MCF 10A (cell line): ENCODE data around the gene TANC1. TPM values are rescaled to one million over a fixed set of nuclear protein-coding genes. Genes with fewer than 3 reads are reported as not detected.

Source experiments
- BruUV-seq: library from RNA; stranded (reverse); fragments of 400-500 nt; replicated peaks from 2 replicates; lab custom pipeline; 2021; lab: Mats Ljungman, UMichigan
- CTCF ChIA-PET: fragments of 300-600 bp; sonication (Branson Sonifier 250); formaldehyde crosslinking; extraction: SDS; loops from one replicate; lab custom pipeline; 2021; ENCODE audit warnings: antibody characterized with exemption, inconsistent platforms; lab: Yijun Ruan, JAX
- POLR2A ChIA-PET: fragments of 300-600, 350-650 bp; sonication (Branson Sonifier 250); formaldehyde crosslinking; extraction: SDS; loops from one replicate; lab custom pipeline; 2020; ENCODE audit warnings: antibody characterized with exemption, inconsistent platforms; lab: Yijun Ruan, JAX
- DNase-seq: peaks from one replicate; pipeline ENCODE4 v3.0.0-alpha.2; 2018; ENCODE audit not compliant: unreplicated experiment
- H3K27ac Mint-ChIP-seq: one replicate; pipeline ENCODE4 v1.8.0; 2022; ENCODE audit warnings: mild to moderate bottlenecking, low read depth, mixed read lengths; ENCODE audit not compliant: unreplicated experiment
- H3K27me3 Mint-ChIP-seq: one replicate; pipeline ENCODE4 v1.8.0; 2022; ENCODE audit warnings: mixed read lengths; ENCODE audit not compliant: insufficient read depth, unreplicated experiment
- H3K36me3 Mint-ChIP-seq: one replicate; pipeline ENCODE4 v1.8.0; 2022; ENCODE audit warnings: mild to moderate bottlenecking, moderate library complexity, mixed read lengths; ENCODE audit not compliant: insufficient read depth, unreplicated experiment
- H3K4me1 Mint-ChIP-seq: one replicate; pipeline ENCODE4 v1.8.0; 2022; ENCODE audit warnings: mixed read lengths; ENCODE audit not compliant: insufficient read depth, unreplicated experiment
- H3K4me3 Mint-ChIP-seq: one replicate; pipeline ENCODE4 v1.8.0; 2022; ENCODE audit warnings: mild to moderate bottlenecking, moderate library complexity, mixed read lengths; ENCODE audit not compliant: unreplicated experiment
- H3K9me3 Mint-ChIP-seq: one replicate; pipeline ENCODE4 v1.8.0; 2022; ENCODE audit warnings: mixed read lengths; ENCODE audit not compliant: unreplicated experiment
- intact Hi-C: fragments of 100-400 bp; cut with micrococcal nuclease; formaldehyde crosslinking; loops from 2 replicates; pipeline ENCODE4 v1.14.1; 2022
- total RNA-seq: library from RNA; stranded (reverse); gene quantifications from 2 replicates; pipeline ENCODE4 v1.2.3, GENCODE V29; 2022
- TF ChIP-seq, protein P1 (sequence below): fragments of 200-600 bp; IDR thresholded peaks from one replicate; pipeline ENCODE4 v1.8.0; 2022; ENCODE audit warnings: antibody characterized with exemption, mild to moderate bottlenecking; ENCODE audit not compliant: unreplicated experiment

Gene TANC1
- total RNA-seq, 1 experiment from 2014 or later: 35.3 TPM

DNA sequence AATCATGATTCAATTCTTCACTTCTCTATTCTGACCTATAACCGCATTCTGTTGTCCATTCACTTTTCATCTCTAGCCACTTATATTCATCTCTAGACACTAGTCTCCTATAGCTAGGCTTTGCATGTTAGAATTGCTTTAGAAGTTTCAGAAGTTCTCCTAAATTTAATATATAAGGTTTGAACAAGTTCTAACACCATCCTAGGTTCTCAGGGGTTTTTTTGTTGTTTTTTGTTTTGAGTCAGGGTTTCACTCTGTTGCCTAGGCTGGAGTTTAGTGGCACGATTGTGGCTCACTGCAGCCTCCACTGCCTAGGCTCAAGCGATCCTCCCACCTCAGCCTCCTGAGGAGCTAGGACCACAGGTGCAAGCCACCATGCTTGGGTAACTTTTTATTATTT, 298.1 kb downstream of the TANC1 start:
- ChIA-PET CTCF (interaction anchor here (1.1 kb wide), 1 partner anchor 13 kb away, joined by 3 read pairs; no protein-coding TSS in a partner anchor), POLR2A (no interaction called here)
- Mint-ChIP-seq H3K27me3 (no peaks in the 10 kb centered on the region), H3K27ac (no peak overlapping the region), H3K36me3 (peaks cover 23% of the 10 kb centered on the region), H3K4me3 (no peak overlapping the region), H3K4me1 (peaks cover 11% of the 10 kb centered on the region), H3K9me3 (no peaks in the 10 kb centered on the region)
- TF ChIP-seq, protein P1, sequence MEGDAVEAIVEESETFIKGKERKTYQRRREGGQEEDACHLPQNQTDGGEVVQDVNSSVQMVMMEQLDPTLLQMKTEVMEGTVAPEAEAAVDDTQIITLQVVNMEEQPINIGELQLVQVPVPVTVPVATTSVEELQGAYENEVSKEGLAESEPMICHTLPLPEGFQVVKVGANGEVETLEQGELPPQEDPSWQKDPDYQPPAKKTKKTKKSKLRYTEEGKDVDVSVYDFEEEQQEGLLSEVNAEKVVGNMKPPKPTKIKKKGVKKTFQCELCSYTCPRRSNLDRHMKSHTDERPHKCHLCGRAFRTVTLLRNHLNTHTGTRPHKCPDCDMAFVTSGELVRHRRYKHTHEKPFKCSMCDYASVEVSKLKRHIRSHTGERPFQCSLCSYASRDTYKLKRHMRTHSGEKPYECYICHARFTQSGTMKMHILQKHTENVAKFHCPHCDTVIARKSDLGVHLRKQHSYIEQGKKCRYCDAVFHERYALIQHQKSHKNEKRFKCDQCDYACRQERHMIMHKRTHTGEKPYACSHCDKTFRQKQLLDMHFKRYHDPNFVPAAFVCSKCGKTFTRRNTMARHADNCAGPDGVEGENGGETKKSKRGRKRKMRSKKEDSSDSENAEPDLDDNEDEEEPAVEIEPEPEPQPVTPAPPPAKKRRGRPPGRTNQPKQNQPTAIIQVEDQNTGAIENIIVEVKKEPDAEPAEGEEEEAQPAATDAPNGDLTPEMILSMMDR: no peak
- DNase-seq: no peak
- BruUV-seq: no TSS peak
- intact Hi-C loops: no loop called here

DNA sequence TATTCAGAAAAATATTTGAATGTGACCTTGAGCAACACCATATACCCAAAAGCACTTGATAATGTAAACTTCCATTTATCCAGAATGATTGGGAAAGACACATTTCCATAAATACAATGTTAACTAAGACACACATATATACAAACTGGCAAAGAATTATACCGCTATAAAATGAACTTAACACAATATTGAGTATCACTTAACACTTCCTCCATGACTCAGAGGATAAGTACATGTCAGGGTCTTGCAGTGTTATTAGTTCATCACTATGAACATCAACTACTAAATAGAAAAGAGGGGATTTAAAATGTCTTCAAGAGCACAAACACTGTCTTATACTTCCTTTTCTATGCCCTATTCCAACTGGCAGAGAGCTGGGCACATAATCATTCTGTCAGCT, 299.5 kb downstream of the TANC1 start:
- no TSS peak for BruUV-seq
- no peak overlapping the region for H3K27ac Mint-ChIP-seq
- intact Hi-C loops: no loop called here

DNA sequence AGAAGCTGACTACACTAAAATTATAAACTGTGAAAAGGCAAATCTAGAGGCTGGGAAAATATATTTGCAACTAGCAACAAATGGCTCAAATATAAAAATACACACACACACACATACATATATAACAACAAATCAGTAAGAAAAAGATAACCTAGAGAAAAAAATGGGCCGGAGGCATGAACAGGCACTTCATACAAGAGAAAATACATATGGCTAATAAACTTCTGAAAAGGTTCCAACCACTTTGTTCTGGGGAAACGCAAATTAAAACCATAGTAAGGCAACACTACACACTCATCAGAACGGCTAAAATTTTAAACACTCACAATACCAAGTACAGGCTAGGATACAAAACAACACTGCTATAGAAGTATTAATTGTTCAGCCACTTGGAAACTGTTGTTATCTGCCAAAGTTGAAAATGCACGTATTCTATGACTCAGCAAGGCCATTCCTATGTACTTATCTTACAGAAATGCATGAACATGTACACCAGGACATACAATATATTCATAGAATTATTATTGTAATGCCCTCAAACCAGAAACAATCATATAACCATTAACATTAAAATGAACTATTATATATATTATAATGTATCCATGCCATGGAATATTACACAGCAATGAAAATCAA, 302.4 kb downstream of the TANC1 start:
- DNase-seq: no peak
- H3K27me3 Mint-ChIP-seq: no peaks in the 10 kb centered on the region
- CTCF ChIA-PET: no interaction called here

More for the DNA sequence above, 299.5 kb downstream of the TANC1 start:
- Mint-ChIP-seq H3K27me3 (no peaks in the 10 kb centered on the region), H3K4me3 (no peak overlapping the region), H3K9me3 (no peaks in the 10 kb centered on the region), H3K36me3 (peaks cover 23% of the 10 kb centered on the region), H3K4me1 (peaks cover 11% of the 10 kb centered on the region)
- DNase-seq: no peak
- POLR2A ChIA-PET: interaction anchor here (0.8 kb wide), 1 partner anchor 10 kb away, joined by 4 read pairs; no protein-coding TSS in a partner anchor
- TF ChIP-seq, protein P1: no peak
- CTCF ChIA-PET: no interaction called here

DNA sequence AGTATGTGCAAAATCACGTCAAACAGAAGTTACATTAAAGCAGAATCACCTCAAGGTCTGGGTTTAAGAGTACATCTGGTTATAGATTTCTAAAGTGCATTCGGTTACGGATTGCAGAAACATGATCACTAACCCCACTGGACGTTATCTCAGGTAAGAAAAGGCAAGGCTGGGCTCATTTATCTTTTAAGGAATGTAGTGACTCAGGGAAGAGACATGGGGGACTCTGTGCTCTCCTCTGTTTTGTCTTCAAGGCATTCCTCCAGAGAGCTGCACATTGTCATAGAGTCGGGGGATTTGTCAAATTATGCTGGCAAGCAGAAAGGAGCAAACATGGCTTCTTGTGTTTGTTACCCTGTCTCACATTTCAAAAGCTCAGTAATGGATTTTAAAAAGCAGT, 303.7 kb downstream of the TANC1 start:
- no peaks in the 10 kb centered on the region for H3K27me3 Mint-ChIP-seq
- H3K4me1 Mint-ChIP-seq: peaks cover 6% of the 10 kb centered on the region
- ChIA-PET CTCF (interaction anchor here (0.7 kb wide), 1 partner anchor 10 kb away, joined by 3 read pairs; no protein-coding TSS in a partner anchor), POLR2A (interaction anchor here (1.1 to 1.9 kb wide), 2 partner anchors 15 to 17 kb away, joined by 4 to 11 read pairs; no protein-coding TSS in a partner anchor)
- DNase-seq: no peak
- no peak overlapping the region for H3K27ac Mint-ChIP-seq
- no TSS peak for BruUV-seq
- intact Hi-C loops: no loop called here
- H3K4me3 Mint-ChIP-seq: no peak overlapping the region
- TF ChIP-seq, protein P1: no peak
- H3K36me3 Mint-ChIP-seq: peaks cover 16% of the 10 kb centered on the region
- no peaks in the 10 kb centered on the region for H3K9me3 Mint-ChIP-seq

More for the DNA sequence above, 302.4 kb downstream of the TANC1 start:
- intact Hi-C loops: no loop called here
- H3K9me3 Mint-ChIP-seq: no peaks in the 10 kb centered on the region
- no peak overlapping the region for H3K27ac Mint-ChIP-seq
- peaks cover 20% of the 10 kb centered on the region for H3K36me3 Mint-ChIP-seq
- POLR2A ChIA-PET: interaction anchor here (1.1 to 1.9 kb wide), 2 partner anchors 15 to 17 kb away, joined by 4 to 11 read pairs; no protein-coding TSS in a partner anchor
- TF ChIP-seq, protein P1: no peak
- peaks cover 6% of the 10 kb centered on the region for H3K4me1 Mint-ChIP-seq
- no peak overlapping the region for H3K4me3 Mint-ChIP-seq
- BruUV-seq: no TSS peak
